ES-I3 (cell line): Measurements from ENCODE around the gene PABPC3.

Source experiments
- H3K36me3 ChIP-seq: 2 replicates; pipeline ENCODE4 v1.6.1; 2013; ENCODE audit warnings: mild to moderate bottlenecking, low read length, control low read depth, moderate library complexity; ENCODE audit not compliant: insufficient read depth
- H3K4me1 ChIP-seq: 2 replicates; pipeline ENCODE4 v1.6.1; 2013; ENCODE audit warnings: mild to moderate bottlenecking, control low read depth, low read length; ENCODE audit not compliant: insufficient read depth
- H3K9ac ChIP-seq: 2 replicates; pipeline ENCODE4 v1.6.1; 2013; ENCODE audit warnings: low read depth, mild to moderate bottlenecking, low read length, moderate library complexity
- H3K9me3 ChIP-seq: 2 replicates; pipeline ENCODE4 v1.6.1; 2013; ENCODE audit warnings: mild to moderate bottlenecking, low read length, moderate library complexity; ENCODE audit not compliant: control insufficient read depth, insufficient read depth

PABPC3 gene

GRCh38 chr13:25095851-25096453 lies at the start of gene PABPC3:
Gene PABPC3, plus strand, starts transcription at chr13:25096136. Its CDS starts 63 bp downstream, at chr13:25096199.
- H3K9ac ChIP-seq = peak within 1 kb of the TSS; percentile 18; the same call in 1 of the 2 replicates
- H3K9me3 ChIP-seq = no peaks in the 10 kb centered on the region
- no peaks in the 10 kb centered on the region for H3K4me1 ChIP-seq
- no peaks in the 10 kb centered on the region for H3K36me3 ChIP-seq

- no peaks in the 10 kb centered on the region for H3K4me1 ChIP-seq
- no peaks in the 10 kb centered on the region for H3K36me3 ChIP-seq
- peak overlapping the region; percentile 69 for H3K9ac ChIP-seq
- no peaks in the 10 kb centered on the region for H3K9me3 ChIP-seq
These were observed 49.5 kb upstream of the PABPC3 start for GRCh38 chr13:25046274-25046984.

- peak overlapping the region; percentile 69 for H3K9ac ChIP-seq
- no peaks in the 10 kb centered on the region for H3K9me3 ChIP-seq
- H3K4me1 ChIP-seq = no peaks in the 10 kb centered on the region
- H3K36me3 ChIP-seq = no peaks in the 10 kb centered on the region
These were observed 48.9 kb upstream of the PABPC3 start for GRCh38 chr13:25046985-25047511.

GRCh38 chr13:25051065-25051464 lies 44.9 kb upstream of the PABPC3 start:
- H3K9ac ChIP-seq = no peak overlapping the region
- no peaks in the 10 kb centered on the region for H3K4me1 ChIP-seq
- no peaks in the 10 kb centered on the region for H3K9me3 ChIP-seq
- H3K36me3 ChIP-seq = no peaks in the 10 kb centered on the region

GRCh38 chr13:25059166-25059565 lies 36.8 kb upstream of the PABPC3 start:
- Histone ChIP-seq H3K9me3 (no peaks in the 10 kb centered on the region), H3K4me1 (no peaks in the 10 kb centered on the region), H3K9ac (no peak overlapping the region), H3K36me3 (no peaks in the 10 kb centered on the region)

GRCh38 chr13:25059958-25060357 lies 36.0 kb upstream of the PABPC3 start:
- no peaks in the 10 kb centered on the region for H3K9me3 ChIP-seq
- no peaks in the 10 kb centered on the region for H3K36me3 ChIP-seq
- no peak overlapping the region for H3K9ac ChIP-seq
- no peaks in the 10 kb centered on the region for H3K4me1 ChIP-seq

GRCh38 chr13:25062479-25062878 lies 33.5 kb upstream of the PABPC3 start:
- no peaks in the 10 kb centered on the region for H3K36me3 ChIP-seq

GRCh38 chr13:25064396-25064795 lies 31.5 kb upstream of the PABPC3 start:
- no peak overlapping the region for H3K9ac ChIP-seq
- no peaks in the 10 kb centered on the region for H3K9me3 ChIP-seq

More at GRCh38 chr13:25062479-25062878, 33.5 kb upstream of the PABPC3 start:
- Histone ChIP-seq H3K4me1 (peaks cover 11% of the 10 kb centered on the region; the same call in 1 of the 2 replicates), H3K9me3 (no peaks in the 10 kb centered on the region), H3K9ac (no peak overlapping the region)

GRCh38 chr13:25065974-25066770 lies 29.8 kb upstream of the PABPC3 start:
- Histone ChIP-seq H3K4me1 (peaks cover 15% of the 10 kb centered on the region; the same call in 1 of the 2 replicates), H3K9me3 (no peaks in the 10 kb centered on the region), H3K36me3 (no peaks in the 10 kb centered on the region), H3K9ac (no peak overlapping the region)

More at GRCh38 chr13:25064396-25064795, 31.5 kb upstream of the PABPC3 start:
- H3K4me1 ChIP-seq = peaks cover 12% of the 10 kb centered on the region; the same call in 1 of the 2 replicates
- H3K36me3 ChIP-seq = no peaks in the 10 kb centered on the region

- Histone ChIP-seq H3K36me3 (no peaks in the 10 kb centered on the region), H3K4me1 (peaks cover 15% of the 10 kb centered on the region; the same call in 1 of the 2 replicates), H3K9ac (no peak overlapping the region), H3K9me3 (no peaks in the 10 kb centered on the region)
These were observed 28.9 kb upstream of the PABPC3 start for GRCh38 chr13:25067064-25067463.

GRCh38 chr13:25068810-25069209 lies 27.1 kb upstream of the PABPC3 start:
- Histone ChIP-seq H3K36me3 (no peaks in the 10 kb centered on the region), H3K9ac (no peak overlapping the region)

GRCh38 chr13:25069236-25069635 lies 26.7 kb upstream of the PABPC3 start:
- no peaks in the 10 kb centered on the region for H3K36me3 ChIP-seq

More at GRCh38 chr13:25068810-25069209, 27.1 kb upstream of the PABPC3 start:
- Histone ChIP-seq H3K4me1 (peaks cover 15% of the 10 kb centered on the region; the same call in 1 of the 2 replicates), H3K9me3 (no peaks in the 10 kb centered on the region)

GRCh38 chr13:25069911-25070310 lies 26.0 kb upstream of the PABPC3 start:
- Histone ChIP-seq H3K4me1 (peaks cover 15% of the 10 kb centered on the region; the same call in 1 of the 2 replicates), H3K36me3 (no peaks in the 10 kb centered on the region), H3K9me3 (no peaks in the 10 kb centered on the region), H3K9ac (no peak overlapping the region)

More at GRCh38 chr13:25069236-25069635, 26.7 kb upstream of the PABPC3 start:
- Histone ChIP-seq H3K9ac (no peak overlapping the region), H3K4me1 (peaks cover 15% of the 10 kb centered on the region; the same call in 1 of the 2 replicates), H3K9me3 (no peaks in the 10 kb centered on the region)

GRCh38 chr13:25080773-25081172 lies 15.2 kb upstream of the PABPC3 start:
- H3K9ac ChIP-seq = no peak overlapping the region
- H3K36me3 ChIP-seq = no peaks in the 10 kb centered on the region
- no peaks in the 10 kb centered on the region for H3K4me1 ChIP-seq
- no peaks in the 10 kb centered on the region for H3K9me3 ChIP-seq
